Posterior cingulate gyrus (tissue), 11 donors: Measurements from ENCODE around the gene TAF7.
"Not testable (repeated sequence)": the region's sequence is repeated elsewhere in the genome, so short reads cannot be mapped to it uniquely, and the experiment has no call there.

ENCODE experiments used
- DNase-seq, 10 donors: peaks; one replicate each; pipeline versions ENCODE4 v3.0.0 to v3.0.0-alpha.2; 2020 to 2021; ENCODE audit warnings: mixed read lengths in 3 of 10
- intact Hi-C: fragments of 100-400 bp; cut with DNase I; formaldehyde crosslinking; loops from one replicate; pipeline ENCODE4 v1.15.1; 2023

The TAF7 gene

GRCh38 chr5:141320225-141321169 is at the start of gene TAF7:
TSS of gene TAF7 (minus strand) at chr5:141320784. CDS start at chr5:141320044, 740 bp downstream.
- intact Hi-C loops = loop anchor here (2.0 kb wide), 1 partner anchor 244 kb away; no protein-coding TSS in a partner anchor
- peak; percentile 83 to 98 (median 88) for DNase-seq

- intact Hi-C loops = no loop called here
- peak in 1 of 10 donors; percentile 77 for DNase-seq
Measured at GRCh38 chr5:141366016-141366896, 45.7 kb upstream of the TAF7 start.

GRCh38 chr5:141363952-141364660 is 43.5 kb upstream of the TAF7 start, which contains the start of gene PCDHGA5:
TSS of gene PCDHGA5 (plus strand) at chr5:141364162. CDS start at chr5:141364331, 169 bp downstream.
- peak in 1 of 10 donors; percentile 55 for DNase-seq
- intact Hi-C loops = no loop called here

GRCh38 chr5:141362719-141363118 is 42.1 kb upstream of the TAF7 start:
- intact Hi-C loops = no loop called here
- DNase-seq = no peak

- no peak for DNase-seq
- intact Hi-C loops = no loop called here
Measured at GRCh38 chr5:141360685-141361084, 40.1 kb upstream of the TAF7 start.

- DNase-seq = no peak
- intact Hi-C loops = no loop called here
Measured at GRCh38 chr5:141359790-141360426, 39.3 kb upstream of the TAF7 start, which contains the start of gene PCDHGB2. TSS of gene PCDHGB2 (plus strand) at chr5:141359994. CDS start at chr5:141360136, 142 bp downstream.

GRCh38 chr5:141356950-141357349 is 36.4 kb upstream of the TAF7 start:
- intact Hi-C loops = no loop called here

GRCh38 chr5:141356133-141356532 is 35.5 kb upstream of the TAF7 start:
- DNase-seq = peak in 1 of 10 donors; percentile 41
- intact Hi-C loops = no loop called here

More at GRCh38 chr5:141356950-141357349, 36.4 kb upstream of the TAF7 start:
- DNase-seq = peak in 1 of 10 donors; percentile 77

GRCh38 chr5:141355641-141356040 is 35.1 kb upstream of the TAF7 start:
- DNase-seq = peak in 1 of 10 donors; percentile 52
- intact Hi-C loops = no loop called here

- intact Hi-C loops = no loop called here
- no peak for DNase-seq
Measured at GRCh38 chr5:141354900-141355469, 34.4 kb upstream of the TAF7 start, which contains the start of gene PCDHGA4. TSS of gene PCDHGA4 (plus strand) at chr5:141355021. CDS start at chr5:141355108, 87 bp downstream.

- DNase-seq = no peak
- intact Hi-C loops = no loop called here
Measured at GRCh38 chr5:141351591-141351990, 31.0 kb upstream of the TAF7 start.

GRCh38 chr5:141349917-141350619 is 29.5 kb upstream of the TAF7 start, which contains the start of gene PCDHGB1:
TSS of gene PCDHGB1 (plus strand) at chr5:141350099. CDS start at chr5:141350261, 162 bp downstream.
- intact Hi-C loops = no loop called here
- DNase-seq = peak in 3 of 10 donors; percentile 33 to 35 (median 33)

- not testable (repeated sequence) for DNase-seq
- intact Hi-C loops = loop anchor here (2.0 kb wide), 1 partner anchor 79 kb away; no protein-coding TSS in a partner anchor
Measured at GRCh38 chr5:141346017-141346416, 25.4 kb upstream of the TAF7 start.

GRCh38 chr5:141345327-141345726 is 24.7 kb upstream of the TAF7 start:
- intact Hi-C loops = no loop called here
- no peak for DNase-seq

- intact Hi-C loops = no loop called here
- no peak for DNase-seq
Measured at GRCh38 chr5:141343953-141344463, 23.4 kb upstream of the TAF7 start.

GRCh38 chr5:141343242-141343952 is 22.8 kb upstream of the TAF7 start, which contains the start of gene PCDHGA3:
TSS of gene PCDHGA3 (plus strand) at chr5:141343829. CDS start at chr5:141344034, 205 bp downstream.
- intact Hi-C loops = no loop called here
- DNase-seq = no peak

- intact Hi-C loops = no loop called here
- no peak for DNase-seq
Measured at GRCh38 chr5:141342773-141343172, 22.2 kb upstream of the TAF7 start.
